K562 (cell line): ENCODE measurements around the gene RHAG. TPM values are rescaled to one million over a fixed set of nuclear protein-coding genes. Genes with fewer than 3 reads are reported as not detected.

Source experiments
- BRF1 ChIP-seq: IDR thresholded peaks from 3 replicates; pipeline ENCODE4 v1.6.1; 2011; ENCODE audit warnings: borderline replicate concordance, mild to moderate bottlenecking; ENCODE audit not compliant: insufficient read length; ENCODE audit errors: extremely low read depth
- CCAR2 ChIP-seq: fragments of 200-400 bp; formaldehyde crosslinking; IDR thresholded peaks from 2 replicates; pipeline ENCODE4 v1.6.1; 2017; ENCODE audit warnings: mild to moderate bottlenecking, low read depth, low read length
- CREBBP ChIP-seq: IDR thresholded peaks from one replicate; pipeline ENCODE4 v1.6.1; 2012; ENCODE audit warnings: low read depth, mild to moderate bottlenecking, control low read depth, inconsistent platforms, low read length
- HNRNPL ChIP-seq: fragments of 200-400 bp; formaldehyde crosslinking; IDR thresholded peaks from 2 replicates; pipeline ENCODE4 v1.6.1; 2017; ENCODE audit warnings: low read depth, mild to moderate bottlenecking, low read length
- MEF2A ChIP-seq: IDR thresholded peaks from 2 replicates; pipeline ENCODE4 v1.6.1; 2011; ENCODE audit warnings: low read depth, mild to moderate bottlenecking, low read length, moderate library complexity; ENCODE audit not compliant: control insufficient read depth
- MIER1 ChIP-seq: fragments of 450-650 bp; IDR thresholded peaks from 2 replicates; pipeline ENCODE4 v1.6.1; 2016; ENCODE audit warnings: antibody characterized with exemption, mild to moderate bottlenecking, low read depth
- TRIM28 ChIP-seq: fragments of 450-650 bp; IDR thresholded peaks from 2 replicates; pipeline ENCODE4 v1.6.1; 2017
- XRCC4 ChIP-seq: IDR thresholded peaks from one replicate; pipeline ENCODE4 v1.6.1; 2011; ENCODE audit not compliant: insufficient read depth, insufficient read length; ENCODE audit errors: extremely low read depth
- ZNF124 ChIP-seq: sonication (generic); formaldehyde crosslinking; IDR thresholded peaks from 2 replicates; pipeline ENCODE4 v1.8.1; 2022; ENCODE audit warnings: missing genetic modification reagents
- ZNF232 ChIP-seq: sonication (generic); formaldehyde crosslinking; IDR thresholded peaks from 2 replicates; pipeline ENCODE4 v1.8.0; 2022; ENCODE audit warnings: mild to moderate bottlenecking, missing genetic modification reagents
- polyA plus RNA-seq, 8 experiments: library from polyadenylated mRNA; depleted of rRNA in 4 of 8; stranded (reverse) in 5 of 8; unstranded in 3 of 8; fragments of >200 nt; fragmentation: Nextera tagmentation in 2 of 8; fragmentation: Illumina TruSeq in 1 of 8; extraction: Ambion mirVana in 2 of 8; extraction: Trizol in 1 of 8; gene quantifications; 2 replicates each; pipeline versions ENCODE4 v1.2.1 to v1.2.3, GENCODE V29; 2011 to 2014; ENCODE audit warnings: inconsistent platforms in 1 of 8, missing spikeins in 1 of 8
- total RNA-seq, 7 experiments: library from RNA; depleted of rRNA in 6 of 7; stranded (reverse); fragments of >200 nt in 6 of 7; fragmentation: Illumina TruSeq in 2 of 7; extraction: Trizol in 2 of 7; gene quantifications; 2 replicates each; pipeline versions ENCODE4 v1.2.1 to v1.2.3, GENCODE V29; 2011 to 2021; ENCODE audit warnings: low replicate concordance in 1 of 7
- TF ChIP-seq, protein P1 (sequence below): fragments of 450-650 bp; IDR thresholded peaks from 2 replicates; pipeline ENCODE4 v1.6.1; 2016; ENCODE audit warnings: mild to moderate bottlenecking, moderate library complexity
- TF ChIP-seq, protein P2 (sequence below): IDR thresholded peaks from 2 replicates; pipeline ENCODE4 v1.6.1; 2011; ENCODE audit warnings: borderline replicate concordance, low read depth, mild to moderate bottlenecking, moderate library complexity, low read length; ENCODE audit not compliant: insufficient read depth, poor library complexity, severe bottlenecking
- TF ChIP-seq, protein P3 (sequence below): fragments of 450-650 bp; IDR thresholded peaks from 2 replicates; pipeline ENCODE4 v1.6.1; 2016

The RHAG gene
- total and polyA plus RNA-seq, 9 of the 15 experiments (the other 6 are each of a cell fraction or from before 2014, with no cell fraction given), result 290 to 1,202 (median 505) TPM

DNA sequence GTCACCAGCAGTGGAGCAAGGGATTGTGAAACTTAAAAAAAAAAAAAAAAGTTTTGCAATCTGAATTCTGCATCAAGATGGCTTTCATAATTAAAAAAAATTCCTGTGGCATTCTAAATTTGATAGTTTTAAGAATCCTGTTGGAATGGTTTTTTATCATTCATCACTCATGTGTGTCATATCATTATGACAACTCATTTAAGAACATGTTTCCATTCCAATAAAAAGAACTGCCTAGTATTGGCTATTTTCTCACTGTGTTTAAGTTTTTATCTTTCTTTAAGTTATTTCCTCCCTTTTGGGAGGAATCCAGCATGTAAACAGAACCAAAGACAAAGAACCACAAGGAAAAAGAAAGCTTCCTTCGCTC lies 26.2 kb upstream of the RHAG start (continued):
- TF ChIP-seq, protein P1, sequence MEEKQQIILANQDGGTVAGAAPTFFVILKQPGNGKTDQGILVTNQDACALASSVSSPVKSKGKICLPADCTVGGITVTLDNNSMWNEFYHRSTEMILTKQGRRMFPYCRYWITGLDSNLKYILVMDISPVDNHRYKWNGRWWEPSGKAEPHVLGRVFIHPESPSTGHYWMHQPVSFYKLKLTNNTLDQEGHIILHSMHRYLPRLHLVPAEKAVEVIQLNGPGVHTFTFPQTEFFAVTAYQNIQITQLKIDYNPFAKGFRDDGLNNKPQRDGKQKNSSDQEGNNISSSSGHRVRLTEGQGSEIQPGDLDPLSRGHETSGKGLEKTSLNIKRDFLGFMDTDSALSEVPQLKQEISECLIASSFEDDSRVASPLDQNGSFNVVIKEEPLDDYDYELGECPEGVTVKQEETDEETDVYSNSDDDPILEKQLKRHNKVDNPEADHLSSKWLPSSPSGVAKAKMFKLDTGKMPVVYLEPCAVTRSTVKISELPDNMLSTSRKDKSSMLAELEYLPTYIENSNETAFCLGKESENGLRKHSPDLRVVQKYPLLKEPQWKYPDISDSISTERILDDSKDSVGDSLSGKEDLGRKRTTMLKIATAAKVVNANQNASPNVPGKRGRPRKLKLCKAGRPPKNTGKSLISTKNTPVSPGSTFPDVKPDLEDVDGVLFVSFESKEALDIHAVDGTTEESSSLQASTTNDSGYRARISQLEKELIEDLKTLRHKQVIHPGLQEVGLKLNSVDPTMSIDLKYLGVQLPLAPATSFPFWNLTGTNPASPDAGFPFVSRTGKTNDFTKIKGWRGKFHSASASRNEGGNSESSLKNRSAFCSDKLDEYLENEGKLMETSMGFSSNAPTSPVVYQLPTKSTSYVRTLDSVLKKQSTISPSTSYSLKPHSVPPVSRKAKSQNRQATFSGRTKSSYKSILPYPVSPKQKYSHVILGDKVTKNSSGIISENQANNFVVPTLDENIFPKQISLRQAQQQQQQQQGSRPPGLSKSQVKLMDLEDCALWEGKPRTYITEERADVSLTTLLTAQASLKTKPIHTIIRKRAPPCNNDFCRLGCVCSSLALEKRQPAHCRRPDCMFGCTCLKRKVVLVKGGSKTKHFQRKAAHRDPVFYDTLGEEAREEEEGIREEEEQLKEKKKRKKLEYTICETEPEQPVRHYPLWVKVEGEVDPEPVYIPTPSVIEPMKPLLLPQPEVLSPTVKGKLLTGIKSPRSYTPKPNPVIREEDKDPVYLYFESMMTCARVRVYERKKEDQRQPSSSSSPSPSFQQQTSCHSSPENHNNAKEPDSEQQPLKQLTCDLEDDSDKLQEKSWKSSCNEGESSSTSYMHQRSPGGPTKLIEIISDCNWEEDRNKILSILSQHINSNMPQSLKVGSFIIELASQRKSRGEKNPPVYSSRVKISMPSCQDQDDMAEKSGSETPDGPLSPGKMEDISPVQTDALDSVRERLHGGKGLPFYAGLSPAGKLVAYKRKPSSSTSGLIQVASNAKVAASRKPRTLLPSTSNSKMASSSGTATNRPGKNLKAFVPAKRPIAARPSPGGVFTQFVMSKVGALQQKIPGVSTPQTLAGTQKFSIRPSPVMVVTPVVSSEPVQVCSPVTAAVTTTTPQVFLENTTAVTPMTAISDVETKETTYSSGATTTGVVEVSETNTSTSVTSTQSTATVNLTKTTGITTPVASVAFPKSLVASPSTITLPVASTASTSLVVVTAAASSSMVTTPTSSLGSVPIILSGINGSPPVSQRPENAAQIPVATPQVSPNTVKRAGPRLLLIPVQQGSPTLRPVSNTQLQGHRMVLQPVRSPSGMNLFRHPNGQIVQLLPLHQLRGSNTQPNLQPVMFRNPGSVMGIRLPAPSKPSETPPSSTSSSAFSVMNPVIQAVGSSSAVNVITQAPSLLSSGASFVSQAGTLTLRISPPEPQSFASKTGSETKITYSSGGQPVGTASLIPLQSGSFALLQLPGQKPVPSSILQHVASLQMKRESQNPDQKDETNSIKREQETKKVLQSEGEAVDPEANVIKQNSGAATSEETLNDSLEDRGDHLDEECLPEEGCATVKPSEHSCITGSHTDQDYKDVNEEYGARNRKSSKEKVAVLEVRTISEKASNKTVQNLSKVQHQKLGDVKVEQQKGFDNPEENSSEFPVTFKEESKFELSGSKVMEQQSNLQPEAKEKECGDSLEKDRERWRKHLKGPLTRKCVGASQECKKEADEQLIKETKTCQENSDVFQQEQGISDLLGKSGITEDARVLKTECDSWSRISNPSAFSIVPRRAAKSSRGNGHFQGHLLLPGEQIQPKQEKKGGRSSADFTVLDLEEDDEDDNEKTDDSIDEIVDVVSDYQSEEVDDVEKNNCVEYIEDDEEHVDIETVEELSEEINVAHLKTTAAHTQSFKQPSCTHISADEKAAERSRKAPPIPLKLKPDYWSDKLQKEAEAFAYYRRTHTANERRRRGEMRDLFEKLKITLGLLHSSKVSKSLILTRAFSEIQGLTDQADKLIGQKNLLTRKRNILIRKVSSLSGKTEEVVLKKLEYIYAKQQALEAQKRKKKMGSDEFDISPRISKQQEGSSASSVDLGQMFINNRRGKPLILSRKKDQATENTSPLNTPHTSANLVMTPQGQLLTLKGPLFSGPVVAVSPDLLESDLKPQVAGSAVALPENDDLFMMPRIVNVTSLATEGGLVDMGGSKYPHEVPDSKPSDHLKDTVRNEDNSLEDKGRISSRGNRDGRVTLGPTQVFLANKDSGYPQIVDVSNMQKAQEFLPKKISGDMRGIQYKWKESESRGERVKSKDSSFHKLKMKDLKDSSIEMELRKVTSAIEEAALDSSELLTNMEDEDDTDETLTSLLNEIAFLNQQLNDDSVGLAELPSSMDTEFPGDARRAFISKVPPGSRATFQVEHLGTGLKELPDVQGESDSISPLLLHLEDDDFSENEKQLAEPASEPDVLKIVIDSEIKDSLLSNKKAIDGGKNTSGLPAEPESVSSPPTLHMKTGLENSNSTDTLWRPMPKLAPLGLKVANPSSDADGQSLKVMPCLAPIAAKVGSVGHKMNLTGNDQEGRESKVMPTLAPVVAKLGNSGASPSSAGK, result no peak
- TF ChIP-seq ZNF232 (CRISPR knock-in tag), result no peak
- TF ChIP-seq, protein P2, sequence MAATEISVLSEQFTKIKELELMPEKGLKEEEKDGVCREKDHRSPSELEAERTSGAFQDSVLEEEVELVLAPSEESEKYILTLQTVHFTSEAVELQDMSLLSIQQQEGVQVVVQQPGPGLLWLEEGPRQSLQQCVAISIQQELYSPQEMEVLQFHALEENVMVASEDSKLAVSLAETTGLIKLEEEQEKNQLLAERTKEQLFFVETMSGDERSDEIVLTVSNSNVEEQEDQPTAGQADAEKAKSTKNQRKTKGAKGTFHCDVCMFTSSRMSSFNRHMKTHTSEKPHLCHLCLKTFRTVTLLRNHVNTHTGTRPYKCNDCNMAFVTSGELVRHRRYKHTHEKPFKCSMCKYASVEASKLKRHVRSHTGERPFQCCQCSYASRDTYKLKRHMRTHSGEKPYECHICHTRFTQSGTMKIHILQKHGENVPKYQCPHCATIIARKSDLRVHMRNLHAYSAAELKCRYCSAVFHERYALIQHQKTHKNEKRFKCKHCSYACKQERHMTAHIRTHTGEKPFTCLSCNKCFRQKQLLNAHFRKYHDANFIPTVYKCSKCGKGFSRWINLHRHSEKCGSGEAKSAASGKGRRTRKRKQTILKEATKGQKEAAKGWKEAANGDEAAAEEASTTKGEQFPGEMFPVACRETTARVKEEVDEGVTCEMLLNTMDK, result no peak
- no peak for TF ChIP-seq MIER1
- TF ChIP-seq ZNF124 (CRISPR knock-in tag), result no peak
- TF ChIP-seq MEF2A, result no peak
- TF ChIP-seq CREBBP, result no peak
- TF ChIP-seq CCAR2, result no peak
- TF ChIP-seq BRF1, result no peak
- no peak for TF ChIP-seq HNRNPL
- TF ChIP-seq, protein P3, sequence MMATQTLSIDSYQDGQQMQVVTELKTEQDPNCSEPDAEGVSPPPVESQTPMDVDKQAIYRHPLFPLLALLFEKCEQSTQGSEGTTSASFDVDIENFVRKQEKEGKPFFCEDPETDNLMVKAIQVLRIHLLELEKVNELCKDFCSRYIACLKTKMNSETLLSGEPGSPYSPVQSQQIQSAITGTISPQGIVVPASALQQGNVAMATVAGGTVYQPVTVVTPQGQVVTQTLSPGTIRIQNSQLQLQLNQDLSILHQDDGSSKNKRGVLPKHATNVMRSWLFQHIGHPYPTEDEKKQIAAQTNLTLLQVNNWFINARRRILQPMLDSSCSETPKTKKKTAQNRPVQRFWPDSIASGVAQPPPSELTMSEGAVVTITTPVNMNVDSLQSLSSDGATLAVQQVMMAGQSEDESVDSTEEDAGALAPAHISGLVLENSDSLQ, result no peak
- no peak for TF ChIP-seq XRCC4
- no peak for TF ChIP-seq TRIM28
